Activated CD4-positive, alpha-beta T cell treated with anti-CD3 and anti-CD28 coated beads, Interleukin-2, amount 10 ng/mL, durations not matched to agents 24 days and 14 days (primary cell): ENCODE data around the gene MCM3AP. TPM values are rescaled to one million over a fixed set of nuclear protein-coding genes. Genes with fewer than 3 reads are reported as not detected.
A peak's percentile ranks its signal among the peaks of the same experiment; 100 is the strongest.
"Not testable (repeated sequence)": the region's sequence is repeated elsewhere in the genome, so short reads cannot be mapped to it uniquely, and the experiment has no call there.

ENCODE experiments used
- DNase-seq: peaks from one replicate; pipeline ENCODE4 v3.0.0; 2022
- H3K27ac Mint-ChIP-seq: one replicate; pipeline ENCODE4 v1.8.0; 2022; ENCODE audit warnings: mild to moderate bottlenecking, mixed read lengths
- H3K27me3 Mint-ChIP-seq: one replicate; pipeline ENCODE4 v1.8.0; 2022; ENCODE audit warnings: mixed read lengths
- H3K36me3 Mint-ChIP-seq: one replicate; pipeline ENCODE4 v1.8.0; 2022; ENCODE audit warnings: low read depth, mild to moderate bottlenecking, mixed read lengths
- H3K4me1 Mint-ChIP-seq: one replicate; pipeline ENCODE4 v1.8.0; 2021; ENCODE audit warnings: mixed read lengths
- H3K4me3 Mint-ChIP-seq: one replicate; pipeline ENCODE4 v1.8.0; 2022; ENCODE audit warnings: mild to moderate bottlenecking, moderate library complexity, mixed read lengths
- H3K9me3 Mint-ChIP-seq: one replicate; pipeline ENCODE4 v1.8.0; 2021; ENCODE audit warnings: mixed read lengths
- intact Hi-C: fragments of 100-400 bp; cut with micrococcal nuclease; formaldehyde crosslinking; loops from one replicate; pipeline ENCODE4 v1.15.1; 2023
- total RNA-seq: library from RNA; stranded (reverse); gene quantifications from 2 replicates; pipeline ENCODE4 v1.2.3, GENCODE V29; 2022

MCM3AP gene
- total RNA-seq, 1 donor from 2014 or later: 138 TPM

GRCh38 chr21:46208761-46209721, 76.4 kb downstream of the MCM3AP start:
- no peaks in the 10 kb centered on the region for H3K4me1 Mint-ChIP-seq
- H3K9me3 Mint-ChIP-seq: no peaks in the 10 kb centered on the region
- H3K27me3 Mint-ChIP-seq: no peaks in the 10 kb centered on the region
- H3K4me3 Mint-ChIP-seq: no peak overlapping the region
- H3K36me3 Mint-ChIP-seq: peaks cover 11% of the 10 kb centered on the region
- no peak for DNase-seq
- intact Hi-C loops: no loop called here
- H3K27ac Mint-ChIP-seq: no peak overlapping the region

DNA sequence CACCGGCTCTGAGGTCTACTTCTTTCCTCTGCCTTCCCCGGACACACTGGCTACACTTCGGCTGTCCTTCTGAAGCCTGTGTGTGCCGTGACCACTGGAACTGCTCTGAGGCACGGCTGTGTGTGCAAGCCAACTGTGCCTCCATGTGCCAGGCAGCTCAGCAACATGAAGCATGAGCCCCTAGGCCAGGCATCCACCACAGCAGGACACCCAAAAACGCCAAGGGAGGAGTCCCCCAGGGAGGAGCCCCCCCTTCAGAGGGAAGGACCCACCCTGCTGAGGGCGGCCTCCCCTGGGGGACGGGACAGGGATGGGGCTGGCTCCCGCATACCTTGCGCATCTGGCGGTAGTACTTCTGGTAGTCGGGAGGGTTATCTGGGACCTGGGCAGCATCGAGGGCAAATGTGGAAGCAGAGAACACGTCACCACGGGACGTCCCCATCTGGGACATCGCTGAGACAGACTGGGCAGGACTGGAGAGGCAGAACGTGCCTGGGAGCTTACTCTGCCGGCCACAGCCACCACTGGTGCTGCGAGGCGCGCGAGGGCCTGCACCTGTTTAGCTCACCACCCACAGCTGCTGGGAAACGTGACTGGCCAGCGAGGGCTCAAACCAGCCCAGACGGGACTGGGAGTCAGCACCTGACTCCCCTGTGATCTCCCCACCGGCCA, 77.4 kb downstream of the MCM3AP start:
- Mint-ChIP-seq H3K36me3 (peaks cover 17% of the 10 kb centered on the region), H3K27me3 (no peaks in the 10 kb centered on the region), H3K4me3 (no peak overlapping the region), H3K9me3 (no peaks in the 10 kb centered on the region), H3K27ac (no peak overlapping the region), H3K4me1 (no peaks in the 10 kb centered on the region)
- DNase-seq: no peak
- intact Hi-C loops: no loop called here

GRCh38 chr21:46207006-46207919, 78.1 kb downstream of the MCM3AP start:
- DNase-seq: no peak
- H3K4me1 Mint-ChIP-seq: no peaks in the 10 kb centered on the region
- H3K36me3 Mint-ChIP-seq: peaks cover 21% of the 10 kb centered on the region
- intact Hi-C loops: no loop called here
- no peaks in the 10 kb centered on the region for H3K9me3 Mint-ChIP-seq
- H3K27ac Mint-ChIP-seq: no peak overlapping the region
- no peaks in the 10 kb centered on the region for H3K27me3 Mint-ChIP-seq
- no peak overlapping the region for H3K4me3 Mint-ChIP-seq

DNA sequence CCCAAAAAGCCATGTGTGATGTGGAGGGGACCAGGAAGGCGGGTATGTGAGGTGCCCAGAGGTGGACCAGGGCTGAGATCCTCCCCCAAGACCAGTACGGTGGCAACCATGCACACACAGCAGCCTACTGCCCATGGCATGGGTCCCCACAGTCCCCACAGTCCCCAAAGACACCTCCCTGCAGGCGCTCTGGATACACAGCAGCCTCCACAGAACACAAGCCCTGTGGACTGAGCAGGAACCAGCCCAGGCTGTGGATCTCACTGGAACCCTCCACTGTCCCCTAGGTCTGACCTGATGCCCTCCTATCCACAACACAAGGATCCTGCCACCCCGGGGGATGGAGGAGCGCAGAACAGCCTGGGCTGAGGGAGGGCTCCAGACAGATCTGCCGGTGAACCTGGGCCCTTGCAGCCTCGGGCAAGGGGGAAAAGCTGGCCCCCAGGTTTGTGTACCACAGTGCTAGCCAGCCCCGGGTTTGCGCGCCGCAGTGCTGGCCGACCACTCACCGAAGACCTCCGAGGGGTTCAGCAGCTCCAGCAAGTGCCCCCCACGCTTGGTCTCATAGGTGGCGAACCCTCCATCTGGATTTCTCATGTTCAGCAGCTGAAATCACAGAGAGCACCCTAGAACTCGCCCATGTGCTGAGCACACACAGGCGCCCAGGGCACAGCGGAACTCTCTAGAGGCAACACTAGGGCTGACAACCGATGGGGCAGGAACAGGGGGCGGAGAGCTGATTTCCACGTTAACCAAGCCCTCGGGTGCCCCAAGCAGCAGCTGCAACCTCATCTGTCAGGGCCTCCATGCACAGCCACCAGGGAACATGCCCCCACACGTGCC, 79.0 kb downstream of the MCM3AP start:
- intact Hi-C loops: no loop called here
- Mint-ChIP-seq H3K4me1 (no peaks in the 10 kb centered on the region), H3K9me3 (no peaks in the 10 kb centered on the region), H3K36me3 (peaks cover 18% of the 10 kb centered on the region), H3K27me3 (no peaks in the 10 kb centered on the region), H3K4me3 (no peak overlapping the region), H3K27ac (no peak overlapping the region)
- DNase-seq: no peak

GRCh38 chr21:46205766-46206162, 79.6 kb downstream of the MCM3AP start:
- Mint-ChIP-seq H3K9me3 (no peaks in the 10 kb centered on the region), H3K27ac (no peak overlapping the region), H3K4me3 (no peak overlapping the region), H3K36me3 (peaks cover 19% of the 10 kb centered on the region), H3K27me3 (no peaks in the 10 kb centered on the region), H3K4me1 (no peaks in the 10 kb centered on the region)
- intact Hi-C loops: no loop called here
- DNase-seq: no peak

GRCh38 chr21:46205166-46205565, 80.2 kb downstream of the MCM3AP start:
- DNase-seq: no peak
- no peaks in the 10 kb centered on the region for H3K4me1 Mint-ChIP-seq
- H3K27ac Mint-ChIP-seq: no peak overlapping the region
- no peaks in the 10 kb centered on the region for H3K9me3 Mint-ChIP-seq
- peaks cover 21% of the 10 kb centered on the region for H3K36me3 Mint-ChIP-seq
- H3K27me3 Mint-ChIP-seq: no peaks in the 10 kb centered on the region
- H3K4me3 Mint-ChIP-seq: no peak overlapping the region
- intact Hi-C loops: no loop called here

DNA sequence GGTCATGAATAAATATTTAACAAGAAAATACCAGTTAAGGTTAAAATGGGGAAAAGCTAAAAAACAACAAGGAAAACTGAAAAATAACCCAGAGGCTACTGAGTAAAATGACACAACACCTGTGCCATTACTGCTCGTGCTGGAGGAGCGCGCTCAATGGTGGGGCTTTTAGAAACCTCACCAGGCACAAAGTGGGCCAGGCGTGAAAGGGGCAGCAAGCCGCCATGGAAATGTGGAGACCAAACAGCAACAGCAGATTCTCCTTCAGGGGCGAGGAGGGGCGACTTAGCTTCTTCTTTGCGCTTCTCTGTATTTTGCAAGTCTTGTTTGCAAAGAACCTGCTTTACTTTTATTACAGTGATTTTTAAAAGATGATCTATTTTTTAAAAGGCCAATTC, 82.2 kb downstream of the MCM3AP start:
- H3K27me3 Mint-ChIP-seq: no peaks in the 10 kb centered on the region
- H3K27ac Mint-ChIP-seq: peak overlapping the region; percentile 67
- no peaks in the 10 kb centered on the region for H3K4me1 Mint-ChIP-seq
- H3K36me3 Mint-ChIP-seq: peaks cover 32% of the 10 kb centered on the region
- H3K4me3 Mint-ChIP-seq: no peak overlapping the region
- intact Hi-C loops: no loop called here
- H3K9me3 Mint-ChIP-seq: no peaks in the 10 kb centered on the region
- DNase-seq: no peak

DNA sequence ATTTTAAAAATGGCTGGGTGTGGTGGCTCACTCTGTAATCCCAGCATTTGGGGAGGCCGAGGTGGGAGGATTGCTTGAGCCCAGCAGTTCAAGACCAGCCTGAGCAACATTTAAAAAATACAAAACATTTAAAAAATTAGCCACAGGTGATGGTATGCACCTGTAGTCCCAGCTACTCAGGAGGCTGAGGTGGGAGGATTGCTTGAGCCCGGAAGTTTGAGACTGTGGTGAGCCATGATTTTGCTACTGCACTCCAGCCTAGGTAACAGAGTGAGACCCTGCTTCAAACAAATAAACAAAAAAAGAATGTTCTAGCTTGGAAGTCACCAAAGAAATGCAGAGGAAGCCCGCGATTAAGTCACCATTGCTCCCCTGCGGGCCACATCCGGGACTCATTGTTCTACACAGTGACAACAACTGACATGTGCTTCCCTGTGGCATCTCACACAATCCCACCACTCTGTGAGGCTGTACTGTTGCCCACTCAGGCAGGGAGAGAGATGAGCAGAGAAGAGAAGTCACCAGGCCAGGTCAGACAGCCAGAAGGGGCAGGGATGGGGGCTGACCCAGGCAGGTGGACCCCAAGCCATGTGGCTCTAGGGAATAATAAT, 82.7 kb downstream of the MCM3AP start:
- peak overlapping the region; percentile 67 for H3K27ac Mint-ChIP-seq
- H3K36me3 Mint-ChIP-seq: peaks cover 34% of the 10 kb centered on the region
- no peaks in the 10 kb centered on the region for H3K9me3 Mint-ChIP-seq
- DNase-seq: no peak
- H3K27me3 Mint-ChIP-seq: no peaks in the 10 kb centered on the region
- intact Hi-C loops: no loop called here
- no peak overlapping the region for H3K4me3 Mint-ChIP-seq
- H3K4me1 Mint-ChIP-seq: no peaks in the 10 kb centered on the region

GRCh38 chr21:46200877-46201803, 84.3 kb downstream of the MCM3AP start:
- H3K27me3 Mint-ChIP-seq, intact Hi-C loops, H3K4me1 Mint-ChIP-seq, H3K4me3 Mint-ChIP-seq, H3K9me3 Mint-ChIP-seq, DNase-seq: not testable (repeated sequence)
- Mint-ChIP-seq H3K27ac (peak overlapping the region; percentile 4), H3K36me3 (peaks cover 41% of the 10 kb centered on the region)

DNA sequence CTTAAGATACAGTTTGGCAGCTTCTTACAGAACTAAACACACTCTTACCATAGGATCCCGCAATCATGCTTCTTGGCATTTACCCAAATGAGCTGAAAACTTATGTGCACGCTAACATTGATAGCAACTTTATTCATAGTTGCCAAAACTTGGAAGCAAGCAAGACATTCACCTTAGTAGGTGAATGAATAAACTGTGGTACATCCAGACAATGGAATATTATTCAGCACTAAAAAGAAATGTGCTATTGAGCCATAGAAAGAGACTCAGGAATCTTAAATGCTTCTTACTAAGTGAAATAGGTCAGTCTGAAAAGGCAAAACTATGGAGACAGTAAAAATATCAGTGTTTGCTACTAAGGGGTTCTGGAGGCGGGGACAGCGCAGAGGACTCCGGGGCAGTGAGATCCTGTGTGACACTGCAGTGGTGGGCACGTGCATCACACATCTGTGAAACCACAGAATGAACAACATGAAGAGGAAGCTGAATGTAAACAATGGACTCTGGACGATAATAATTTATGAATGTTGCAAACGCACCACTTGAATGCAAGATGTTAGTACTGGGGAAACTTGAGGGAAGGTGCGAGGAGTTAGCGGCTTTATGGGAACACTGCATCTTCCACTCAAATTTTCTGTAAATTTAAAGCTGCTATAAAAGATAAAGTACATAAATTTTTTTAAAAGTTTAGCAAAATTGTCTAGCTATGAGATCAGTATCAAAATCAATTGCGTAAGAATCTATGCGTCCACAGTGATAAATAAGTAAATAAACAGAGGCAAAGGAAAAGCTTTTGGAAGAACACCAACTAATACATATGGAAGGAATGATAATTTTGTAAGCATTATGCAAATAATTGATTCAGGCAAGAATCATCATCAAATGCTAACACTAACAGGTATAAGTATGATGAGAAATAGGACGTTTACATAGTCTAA, 85.7 kb downstream of the MCM3AP start:
- Mint-ChIP-seq H3K9me3 (no peaks in the 10 kb centered on the region), H3K36me3 (peaks cover 40% of the 10 kb centered on the region), H3K4me3 (no peak overlapping the region), H3K27me3 (no peaks in the 10 kb centered on the region), H3K27ac (no peak overlapping the region), H3K4me1 (no peaks in the 10 kb centered on the region)
- intact Hi-C loops: no loop called here
- DNase-seq: no peak

- H3K36me3 Mint-ChIP-seq: peaks cover 42% of the 10 kb centered on the region
- H3K27me3 Mint-ChIP-seq: no peaks in the 10 kb centered on the region
- H3K4me1 Mint-ChIP-seq: no peaks in the 10 kb centered on the region
- H3K27ac Mint-ChIP-seq: no peak overlapping the region
- no peak overlapping the region for H3K4me3 Mint-ChIP-seq
- intact Hi-C loops: no loop called here
- no peaks in the 10 kb centered on the region for H3K9me3 Mint-ChIP-seq
- no peak for DNase-seq
Observed at GRCh38 chr21:46196733-46197132, 88.7 kb downstream of the MCM3AP start.
